ENCODE data around the gene FAM227B.

GRCh38 chr15:49664716-49665115 lies 44.1 kb upstream of the FAM227B start:
- TF ChIP-seq TARDBP (IDR thresholded peaks at IDR 0.05) (no peak), ZNF384 (IDR thresholded peaks at IDR 0.05) (no peak), BHLHE40 (IDR thresholded peaks at IDR 0.05; ENCODE audit: borderline replicate concordance) (no peak)
